NT2/D1 (cell line): ENCODE data around the gene SLC6A5.

Source experiments
- DNase-seq: peaks from one replicate; pipeline ENCODE4 v3.0.0-alpha.2; 2011; ENCODE audit warnings: low read depth, low spot score
- H3K27me3 ChIP-seq: 2 replicates; pipeline ENCODE4 v1.6.0; 2011; ENCODE audit warnings: mild to moderate bottlenecking; ENCODE audit not compliant: insufficient read length, insufficient read depth
- H3K36me3 ChIP-seq: 2 replicates; pipeline ENCODE4 v1.6.1; 2011; ENCODE audit warnings: mild to moderate bottlenecking, low read length, mixed read lengths; ENCODE audit not compliant: insufficient read depth, insufficient read length
- H3K4me1 ChIP-seq: 2 replicates; pipeline ENCODE4 v1.5.1; 2011; ENCODE audit not compliant: insufficient read depth, insufficient read length
- H3K4me3 ChIP-seq: 2 replicates; pipeline ENCODE4 v1.5.1; 2011; ENCODE audit warnings: low read depth; ENCODE audit not compliant: insufficient read length
- H3K9ac ChIP-seq: 2 replicates; pipeline ENCODE4 v1.6.0; 2011; ENCODE audit warnings: low read depth; ENCODE audit not compliant: insufficient read length
- H3K9me3 ChIP-seq: 2 replicates; pipeline ENCODE4 v1.5.1; 2011; ENCODE audit warnings: mild to moderate bottlenecking, low read length; ENCODE audit not compliant: insufficient read depth
- SUZ12 ChIP-seq: IDR thresholded peaks from 2 replicates; pipeline ENCODE4 v1.6.1; 2011; ENCODE audit not compliant: insufficient read length, insufficient read depth; ENCODE audit errors: extremely low read depth
- YY1 ChIP-seq: IDR thresholded peaks from 2 replicates; pipeline ENCODE4 v1.6.1; 2011; ENCODE audit not compliant: insufficient read length, insufficient read depth
- ZNF274 ChIP-seq: IDR thresholded peaks from 2 replicates; pipeline ENCODE4 v1.6.1; 2011; ENCODE audit warnings: mild to moderate bottlenecking, low read depth, low read length

Gene SLC6A5

DNA sequence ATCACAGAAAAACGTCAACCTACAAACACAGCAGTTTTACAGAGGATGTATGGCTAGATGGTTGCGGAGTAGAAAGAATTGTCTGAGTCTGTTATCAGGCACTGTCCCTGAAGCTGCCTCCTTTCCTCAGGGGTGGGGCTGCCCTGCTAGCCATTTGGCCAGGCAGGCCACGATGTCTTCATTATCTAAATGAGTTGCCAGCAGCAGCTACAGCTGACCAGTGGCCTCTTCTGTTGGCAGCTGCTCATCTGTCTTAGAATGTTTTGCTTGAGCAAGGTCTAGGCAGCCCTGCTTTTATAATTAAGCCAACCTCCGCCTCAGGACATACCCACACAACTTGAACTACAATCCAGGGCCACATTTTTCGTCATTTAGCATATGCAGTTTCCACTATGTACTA lies 17.5 kb downstream of the SLC6A5 start:
- no peaks in the 10 kb centered on the region for H3K27me3 ChIP-seq
- H3K4me3 ChIP-seq: no peak overlapping the region
- no peaks in the 10 kb centered on the region for H3K36me3 ChIP-seq
- H3K9ac ChIP-seq: no peak overlapping the region
- DNase-seq: no peak
- TF ChIP-seq YY1 (no peak), SUZ12 (no peak), ZNF274 (no peak)
- H3K9me3 ChIP-seq: no peaks in the 10 kb centered on the region
- H3K4me1 ChIP-seq: peaks cover 2% of the 10 kb centered on the region

DNA sequence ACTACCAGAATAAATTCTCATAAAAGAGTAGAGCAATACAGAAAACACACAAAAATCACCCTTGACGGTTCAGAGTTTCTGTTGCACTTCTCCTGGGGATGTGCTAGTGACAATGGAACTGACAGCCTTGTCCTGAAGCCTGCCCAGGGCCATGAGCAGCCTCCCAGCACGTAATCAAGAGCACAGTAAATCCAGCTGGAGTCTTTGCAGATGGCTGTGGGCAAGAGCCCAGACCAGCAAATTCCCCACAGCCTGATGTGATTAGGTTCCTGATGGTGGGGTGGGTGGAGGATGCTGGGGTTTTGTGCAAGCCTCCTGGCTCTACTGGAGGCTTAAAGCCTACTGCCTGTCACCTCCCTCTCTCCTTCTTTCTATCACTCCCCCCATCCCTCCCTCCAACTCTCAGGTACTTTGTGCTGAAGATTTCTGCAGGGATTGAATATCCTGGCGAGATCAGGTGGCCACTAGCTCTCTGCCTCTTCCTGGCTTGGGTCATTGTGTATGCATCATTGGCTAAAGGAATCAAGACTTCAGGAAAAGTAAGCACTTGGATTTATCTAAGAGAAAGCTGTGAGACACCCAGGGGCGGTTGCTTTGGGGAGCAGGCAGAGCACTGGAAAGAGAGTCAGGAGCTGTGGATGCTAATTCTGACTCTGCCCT lies 18.1 kb downstream of the SLC6A5 start:
- Histone ChIP-seq H3K36me3 (no peaks in the 10 kb centered on the region), H3K4me1 (peaks cover 3% of the 10 kb centered on the region), H3K9me3 (no peaks in the 10 kb centered on the region), H3K27me3 (no peaks in the 10 kb centered on the region), H3K9ac (no peak overlapping the region), H3K4me3 (no peak overlapping the region)
- no peak for DNase-seq
- no peak for TF ChIP-seq YY1
- no peak for TF ChIP-seq SUZ12
- no peak for TF ChIP-seq ZNF274

DNA sequence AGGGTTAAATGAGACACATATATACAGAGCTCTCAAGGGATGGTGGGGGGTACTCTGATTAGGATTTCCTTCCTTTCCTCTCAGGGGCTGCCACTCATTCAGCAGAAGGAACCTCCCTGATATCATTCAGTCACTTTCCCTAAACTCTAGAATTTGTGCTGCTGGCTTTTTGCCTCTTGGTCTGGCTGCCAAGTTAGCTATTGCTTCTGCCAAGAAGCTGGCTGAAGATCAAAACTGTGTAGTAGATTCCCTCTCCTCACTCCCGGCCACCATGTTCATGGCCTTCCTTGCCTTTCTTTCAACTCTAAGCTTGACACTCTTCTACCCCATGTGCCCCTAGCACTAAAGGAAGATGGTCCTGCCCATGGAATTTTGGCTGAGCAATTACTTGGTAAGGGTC lies 18.7 kb downstream of the SLC6A5 start:
- DNase-seq: no peak
- no peaks in the 10 kb centered on the region for H3K27me3 ChIP-seq
- H3K4me3 ChIP-seq: no peak overlapping the region
- peaks cover 5% of the 10 kb centered on the region for H3K4me1 ChIP-seq
- H3K9ac ChIP-seq: no peak overlapping the region
- H3K9me3 ChIP-seq: no peaks in the 10 kb centered on the region
- TF ChIP-seq ZNF274: no peak
- TF ChIP-seq YY1: no peak
- no peak for TF ChIP-seq SUZ12
- no peaks in the 10 kb centered on the region for H3K36me3 ChIP-seq

DNA sequence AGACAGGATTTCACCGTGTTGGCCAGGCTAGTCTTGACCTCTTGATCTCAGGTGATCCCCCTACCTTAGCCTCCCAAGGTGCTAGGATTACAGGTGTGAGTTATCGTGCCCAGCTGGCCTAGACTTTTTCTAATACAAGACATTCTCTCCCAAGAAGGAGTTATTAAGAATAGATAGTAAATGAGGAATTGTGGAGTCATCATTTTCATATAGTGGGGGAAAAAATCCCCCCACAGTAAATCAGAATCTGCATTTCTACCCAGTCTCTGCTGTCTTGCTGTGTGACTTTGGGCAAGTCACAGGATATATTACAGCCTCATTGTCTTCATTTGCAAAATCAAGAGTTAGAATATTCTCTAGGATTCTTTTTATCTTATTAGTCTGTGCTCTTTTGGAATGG lies 21.6 kb downstream of the SLC6A5 start:
- no peak overlapping the region for H3K4me3 ChIP-seq
- DNase-seq: no peak
- peaks cover 7% of the 10 kb centered on the region for H3K4me1 ChIP-seq
- no peaks in the 10 kb centered on the region for H3K27me3 ChIP-seq
- no peaks in the 10 kb centered on the region for H3K9me3 ChIP-seq
- TF ChIP-seq ZNF274: no peak
- no peak for TF ChIP-seq SUZ12
- no peak for TF ChIP-seq YY1
- H3K36me3 ChIP-seq: no peaks in the 10 kb centered on the region
- H3K9ac ChIP-seq: no peak overlapping the region

DNA sequence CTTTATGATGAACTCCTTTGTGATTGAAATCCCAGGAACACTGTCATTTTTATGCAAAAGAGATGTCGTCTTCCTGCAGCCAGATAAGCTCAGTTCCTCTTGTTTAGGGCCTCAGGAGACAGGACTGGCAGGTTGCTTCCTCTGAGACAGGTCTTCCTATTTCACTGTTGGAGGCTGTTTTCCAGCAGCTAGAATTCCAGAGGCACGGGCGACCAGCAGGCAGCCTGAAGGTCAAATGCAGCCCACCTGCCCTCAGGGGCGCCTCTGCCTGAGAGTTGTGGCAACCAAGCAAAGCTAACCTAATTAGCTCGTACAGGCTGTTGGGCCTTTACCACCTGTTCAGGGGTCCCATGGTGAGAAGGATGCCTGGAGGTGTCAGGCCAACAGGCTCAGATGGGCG lies 22.3 kb downstream of the SLC6A5 start:
- Histone ChIP-seq H3K9me3 (no peaks in the 10 kb centered on the region), H3K4me3 (no peak overlapping the region), H3K36me3 (no peaks in the 10 kb centered on the region), H3K9ac (no peak overlapping the region), H3K4me1 (peaks cover 7% of the 10 kb centered on the region), H3K27me3 (no peaks in the 10 kb centered on the region)
- DNase-seq: no peak
- no peak for TF ChIP-seq SUZ12
- no peak for TF ChIP-seq YY1
- TF ChIP-seq ZNF274: no peak

DNA sequence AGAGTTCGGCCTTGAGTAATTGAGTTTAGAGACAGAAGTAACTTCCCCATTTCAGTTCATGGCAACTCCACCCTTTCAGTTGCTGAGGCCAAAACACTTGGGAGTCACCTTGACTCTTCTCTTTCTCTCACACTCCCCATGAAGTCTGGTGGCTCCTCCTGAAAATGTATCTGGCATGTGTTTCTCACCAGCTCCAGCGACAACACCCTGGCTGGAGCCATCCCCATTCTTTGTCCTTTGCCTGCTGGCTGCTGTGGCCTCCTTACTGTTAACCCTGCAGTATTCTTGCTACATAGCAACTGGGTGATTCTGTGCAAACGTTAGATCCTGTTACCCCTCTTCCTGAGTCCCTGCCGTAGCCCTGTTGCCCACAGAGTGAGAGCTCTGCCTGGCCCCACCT lies 23.8 kb downstream of the SLC6A5 start:
- H3K4me1 ChIP-seq: peaks cover 7% of the 10 kb centered on the region
- no peaks in the 10 kb centered on the region for H3K9me3 ChIP-seq
- H3K4me3 ChIP-seq: no peak overlapping the region
- no peak overlapping the region for H3K9ac ChIP-seq
- no peaks in the 10 kb centered on the region for H3K27me3 ChIP-seq
- no peaks in the 10 kb centered on the region for H3K36me3 ChIP-seq
- TF ChIP-seq YY1: no peak
- TF ChIP-seq SUZ12: no peak
- no peak for TF ChIP-seq ZNF274
- no peak for DNase-seq

DNA sequence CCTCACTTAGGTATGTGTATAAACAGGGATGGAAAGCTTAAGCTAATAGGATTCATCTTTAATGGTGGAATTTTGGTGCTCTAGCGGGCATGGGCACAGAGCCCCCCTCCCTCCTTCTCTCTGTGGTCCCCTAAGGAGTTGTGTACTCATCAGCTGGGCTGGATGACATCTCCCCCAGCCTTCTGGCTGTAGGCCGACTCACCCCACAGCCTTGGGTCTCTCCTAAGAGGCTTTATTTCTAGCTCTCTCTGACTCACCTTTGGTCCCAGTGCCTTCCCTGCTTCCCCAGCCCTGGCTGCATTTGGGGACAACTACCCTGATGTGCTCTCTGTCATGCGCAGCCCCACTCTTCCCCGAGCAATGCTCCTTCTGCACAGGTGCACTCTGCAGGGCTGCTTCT lies 26.9 kb downstream of the SLC6A5 start:
- H3K4me3 ChIP-seq: no peak overlapping the region
- no peak for TF ChIP-seq SUZ12
- no peak for TF ChIP-seq ZNF274
- TF ChIP-seq YY1: no peak
- H3K4me1 ChIP-seq: peaks cover 7% of the 10 kb centered on the region
- H3K9me3 ChIP-seq: no peaks in the 10 kb centered on the region
- H3K36me3 ChIP-seq: no peaks in the 10 kb centered on the region
- no peak for DNase-seq
- H3K27me3 ChIP-seq: no peaks in the 10 kb centered on the region
- H3K9ac ChIP-seq: no peak overlapping the region

DNA sequence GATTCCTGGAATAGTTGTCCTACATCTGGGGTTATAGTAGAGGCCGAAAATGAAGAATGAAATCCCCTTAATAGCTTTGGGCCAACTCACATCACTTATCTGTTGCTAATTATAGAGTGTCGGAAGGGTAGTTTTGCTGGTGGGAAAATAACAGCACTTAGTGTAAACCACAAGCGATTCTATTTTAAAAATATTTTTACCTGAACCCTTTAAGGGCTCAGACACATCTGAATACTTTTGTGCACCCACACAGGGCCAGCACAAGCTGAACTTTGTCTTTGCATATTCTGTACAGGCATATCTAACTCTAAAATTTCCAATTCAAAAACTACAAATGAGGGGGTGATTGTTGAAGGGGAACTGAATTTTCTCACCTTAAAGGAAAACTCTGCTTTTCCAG lies 27.6 kb downstream of the SLC6A5 start:
- H3K9ac ChIP-seq: no peak overlapping the region
- H3K4me3 ChIP-seq: no peak overlapping the region
- no peaks in the 10 kb centered on the region for H3K27me3 ChIP-seq
- DNase-seq: no peak
- H3K4me1 ChIP-seq: peaks cover 4% of the 10 kb centered on the region
- H3K9me3 ChIP-seq: no peaks in the 10 kb centered on the region
- no peaks in the 10 kb centered on the region for H3K36me3 ChIP-seq
- TF ChIP-seq SUZ12 (no peak), ZNF274 (no peak), YY1 (no peak)
